GM12878 (cell line): ENCODE results near the gene NISCH. TPM values are rescaled to one million over a fixed set of nuclear protein-coding genes. Genes with fewer than 3 reads are reported as not detected.

Experiments used
- CBFB ChIP-seq: IDR thresholded peaks from 2 replicates; pipeline ENCODE4 v1.6.1; 2016; ENCODE audit warnings: antibody characterized with exemption, low read depth
- CEBPB ChIP-seq, 2 experiments: fragments of 150-350 bp in 1 of 2; IDR thresholded peaks; 2 replicates each; pipeline ENCODE4 v1.6.1; 2012 to 2014; ENCODE audit warnings: low read depth in 2 of 2, low read length in 2 of 2, borderline replicate concordance in 1 of 2, inconsistent platforms in 1 of 2
- CTCF ChIP-seq, 3 experiments: IDR thresholded peaks in 2 of 3; conservative IDR thresholded peaks in 1 of 3; 2 replicates each; pipeline ENCODE4 v1.5.1; 2011; ENCODE audit warnings: low read depth in 3 of 3, low read length in 3 of 3, mild to moderate bottlenecking in 3 of 3, control low read depth in 2 of 3, moderate library complexity in 2 of 3, inconsistent platforms in 1 of 3, mixed read lengths in 1 of 3; ENCODE audit not compliant: control insufficient read depth in 2 of 3, insufficient read depth in 1 of 3; ENCODE audit errors: extremely low read depth in 1 of 3
- EP300 ChIP-seq, 2 experiments: fragments of 150-350 bp in 1 of 2; IDR thresholded peaks; 2 replicates each; pipeline ENCODE4 v1.6.1; 2011 to 2012; ENCODE audit warnings: low read depth in 2 of 2, low read length in 2 of 2, borderline replicate concordance in 1 of 2, improper control_type of control experiment in 1 of 2, inconsistent platforms in 1 of 2; ENCODE audit not compliant: control insufficient read depth in 1 of 2
- FOXK2 ChIP-seq: fragments of 450-650 bp; IDR thresholded peaks from 2 replicates; pipeline ENCODE4 v1.6.1; 2017; ENCODE audit warnings: mild to moderate bottlenecking, moderate library complexity
- IRF3 ChIP-seq: fragments of 450-650 bp; IDR thresholded peaks from 2 replicates; pipeline ENCODE4 v1.6.1; 2014; ENCODE audit warnings: mild to moderate bottlenecking
- IRF5 ChIP-seq: fragments of 450-650 bp; IDR thresholded peaks from 2 replicates; pipeline ENCODE4 v1.6.1; 2017; ENCODE audit warnings: borderline replicate concordance
- POLR2A ChIP-seq: IDR thresholded peaks from 2 replicates; pipeline ENCODE4 v1.6.1; 2011; ENCODE audit warnings: low read depth, mild to moderate bottlenecking, low read length
- PRDM15 ChIP-seq: fragments of 450-650 bp; formaldehyde crosslinking; IDR thresholded peaks from 2 replicates; pipeline ENCODE4 v1.4.0; 2020; ENCODE audit warnings: mild to moderate bottlenecking, moderate library complexity
- RELA ChIP-seq: fragments of 450-650 bp; IDR thresholded peaks from 2 replicates; pipeline ENCODE4 v1.8.0; 2014; ENCODE audit warnings: borderline replicate concordance; ENCODE audit not compliant: partially characterized antibody
- RELB ChIP-seq: fragments of 450-650 bp; IDR thresholded peaks from 2 replicates; pipeline ENCODE4 v1.6.1; 2017; ENCODE audit warnings: low read depth, mild to moderate bottlenecking, moderate library complexity
- SIN3A ChIP-seq: IDR thresholded peaks from 2 replicates; pipeline ENCODE4 v1.6.1; 2012; ENCODE audit warnings: low read depth, low read length, improper control_type of control experiment
- SIX5 ChIP-seq: IDR thresholded peaks from 2 replicates; pipeline ENCODE4 v1.6.1; 2011; ENCODE audit warnings: mild to moderate bottlenecking, low read depth, low read length, moderate library complexity; ENCODE audit not compliant: severe bottlenecking
- ZBTB4 ChIP-seq: fragments of 450-650 bp; formaldehyde crosslinking; IDR thresholded peaks from 2 replicates; pipeline ENCODE4 v1.4.0; 2022; ENCODE audit warnings: mild to moderate bottlenecking, moderate library complexity
- polyA plus RNA-seq, 11 experiments: library from polyadenylated mRNA; depleted of rRNA in 4 of 11; unstranded in 6 of 11; stranded (reverse) in 5 of 11; fragments of >200 nt; fragmentation: Nextera tagmentation in 4 of 11; fragmentation: Illumina TruSeq in 1 of 11; extraction: Ambion mirVana in 4 of 11; extraction: Trizol in 1 of 11; gene quantifications; 1 replicate in 1 of 11; 2 replicates in 10 of 11; pipeline versions ENCODE4 v1.2.1 to v1.2.3, GENCODE V29; 2011 to 2016; ENCODE audit warnings: inconsistent platforms in 2 of 11, missing spikeins in 2 of 11, low read depth in 1 of 11
- total RNA-seq, 4 experiments: library from RNA; depleted of rRNA in 3 of 4; stranded (reverse); fragments of >200 nt in 3 of 4; fragmentation: Illumina TruSeq in 1 of 4; extraction: Trizol in 1 of 4; gene quantifications; 2 replicates each; pipeline versions ENCODE4 v1.2.1 to v1.2.3, GENCODE V29; 2013 to 2021

Gene NISCH
- total and polyA plus RNA-seq, 10 of the 15 experiments (the other 5 are each of a cell fraction or from before 2014, with no cell fraction given): 0.76 to 52.5 (median 24.6) TPM

GRCh38 chr3:52455283-52456168 is at the start of gene NISCH (continued):
- TF ChIP-seq CEBPB (IDR thresholded peaks at IDR 0.05; ENCODE audit: borderline replicate concordance in 1 of 2, low read depth in 2 of 2, low read length in 2 of 2) (peak in 1 of 2 experiments; percentile 96; a peak in 2 of 4 replicates), CBFB (peak; percentile 32; the same call in 1 of the 2 replicates), PRDM15 (CRISPR knock-in tag) (no peak), CTCF (IDR thresholded peaks at IDR 0.05 in 2 of 3, conservative IDR thresholded peaks at IDR 0.05 in 1 of 3; ENCODE audit: control insufficient read depth in 2 of 3, extremely low read depth in 1 of 3, insufficient read depth in 1 of 3, low read depth in 3 of 3, low read length in 3 of 3) (no peak), POLR2A (peak; percentile 98), EP300 (IDR thresholded peaks at IDR 0.05; ENCODE audit: borderline replicate concordance in 1 of 2, control insufficient read depth in 1 of 2, low read depth in 2 of 2, low read length in 2 of 2) (no peak), FOXK2 (no peak), SIN3A (peak; percentile 52; the same call in 1 of the 2 replicates), SIX5 (no peak), RELA (no peak), IRF3 (peak; percentile 36; the same call in 1 of the 2 replicates), RELB (no peak), IRF5 (no peak), ZBTB4 (CRISPR knock-in tag) (no peak)
